ENCODE results near the gene REEP6. TPM values are rescaled to one million over a fixed set of nuclear protein-coding genes. Genes with fewer than 3 reads are reported as not detected.

REEP6 gene
- total RNA-seq, result 1 to 10 TPM; 2.0 to 2.3 TPM

DNA sequence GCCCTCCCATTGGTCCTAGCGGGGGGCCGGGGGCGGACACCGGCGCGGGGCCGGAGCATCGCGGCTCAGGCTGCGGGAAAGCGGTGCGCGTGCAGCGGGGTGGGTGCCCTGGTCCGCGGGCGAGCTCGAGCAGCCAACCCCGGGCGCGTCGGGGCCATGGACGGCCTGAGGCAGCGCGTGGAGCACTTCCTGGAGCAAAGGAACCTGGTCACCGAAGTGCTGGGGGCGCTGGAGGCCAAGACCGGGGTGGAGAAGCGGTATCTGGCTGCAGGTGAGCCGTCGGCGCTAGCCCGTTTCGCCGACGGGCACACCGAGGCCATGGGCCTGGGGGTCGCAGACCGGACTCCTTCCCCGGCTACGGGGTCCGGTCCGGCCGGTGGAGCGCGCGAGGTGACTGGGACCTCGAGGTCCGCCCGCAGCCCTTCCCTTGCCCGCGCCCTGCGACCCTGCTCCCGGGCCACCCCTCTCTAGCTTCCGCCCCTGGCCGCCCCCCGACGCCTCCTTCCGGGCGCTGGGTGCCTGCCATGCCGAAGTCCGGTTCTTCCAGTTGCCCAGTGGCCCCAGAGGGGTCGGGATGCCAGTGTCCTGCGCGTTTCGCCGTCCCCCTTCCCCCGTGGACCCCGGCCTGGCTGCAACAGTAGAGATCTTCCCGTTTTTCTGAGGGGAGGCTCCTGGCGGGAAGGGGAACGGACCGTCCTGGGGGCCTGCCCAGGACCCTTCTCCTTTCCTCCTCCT, at the start of gene REEP6:
TSS of gene REEP6 (plus strand) at position 68 of the 735 bp plus-strand sequence. CDS start at position 157, 89 bp downstream.
- POLR2A ChIA-PET, result interaction anchor here (0.7 to 1.0 kb wide), 2 partner anchors 212 to 464 kb away, joined by 4 to 7 read pairs; no protein-coding TSS in a partner anchor
- CTCF ChIA-PET, result interaction anchor here (0.6 to 1.3 kb wide), 3 partner anchors 55 to 1136 kb away, joined by 3 to 5 read pairs (median 3); no protein-coding TSS in a partner anchor

DNA sequence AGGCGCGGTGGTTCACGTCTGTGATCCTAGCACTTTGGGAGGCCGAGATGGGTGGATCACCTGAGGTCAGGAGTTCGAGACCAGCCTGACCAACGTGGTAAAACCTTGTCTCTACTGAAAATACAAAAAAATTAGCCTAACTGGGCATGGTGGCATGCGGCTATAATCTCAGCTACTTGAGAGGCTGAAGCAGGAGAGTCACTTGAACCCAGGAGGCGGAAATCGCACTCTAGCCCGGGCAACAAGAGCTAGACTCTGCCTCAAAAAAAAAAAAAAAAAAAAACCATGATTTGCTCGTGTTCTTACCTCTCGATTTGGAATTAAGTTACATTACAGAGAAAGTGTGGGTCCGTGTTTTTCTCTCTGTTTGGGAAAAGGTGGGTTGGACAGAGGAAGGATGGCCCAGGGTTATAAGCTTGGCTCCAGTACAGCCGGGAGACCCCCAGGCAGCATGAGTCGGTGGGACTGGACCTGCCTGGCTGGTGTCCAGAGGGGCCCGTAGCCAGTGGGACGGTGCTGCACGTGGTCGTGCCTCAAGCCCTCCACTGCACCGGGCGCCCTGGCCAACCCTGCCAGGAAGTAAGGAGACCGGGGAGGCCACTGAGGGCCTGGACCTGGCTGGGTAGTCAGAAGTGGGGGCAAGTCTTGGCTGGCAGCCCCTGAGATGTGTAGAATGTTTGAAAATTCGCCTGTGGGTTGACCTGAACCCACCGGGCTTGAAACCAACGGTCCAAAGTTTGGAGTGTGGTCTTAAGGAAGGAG, 49.1 kb upstream of the REEP6 start:
- POLR2A ChIA-PET, result interaction anchor here (0.6 to 0.7 kb wide), 2 partner anchors 14 to 24 kb away, joined by 3 to 7 read pairs; no protein-coding TSS in a partner anchor
- CTCF ChIA-PET, result interaction anchor here (0.6 to 1.1 kb wide), 4 partner anchors 27 to 419 kb away, joined by 3 to 4 read pairs (median 3); no protein-coding TSS in a partner anchor

DNA sequence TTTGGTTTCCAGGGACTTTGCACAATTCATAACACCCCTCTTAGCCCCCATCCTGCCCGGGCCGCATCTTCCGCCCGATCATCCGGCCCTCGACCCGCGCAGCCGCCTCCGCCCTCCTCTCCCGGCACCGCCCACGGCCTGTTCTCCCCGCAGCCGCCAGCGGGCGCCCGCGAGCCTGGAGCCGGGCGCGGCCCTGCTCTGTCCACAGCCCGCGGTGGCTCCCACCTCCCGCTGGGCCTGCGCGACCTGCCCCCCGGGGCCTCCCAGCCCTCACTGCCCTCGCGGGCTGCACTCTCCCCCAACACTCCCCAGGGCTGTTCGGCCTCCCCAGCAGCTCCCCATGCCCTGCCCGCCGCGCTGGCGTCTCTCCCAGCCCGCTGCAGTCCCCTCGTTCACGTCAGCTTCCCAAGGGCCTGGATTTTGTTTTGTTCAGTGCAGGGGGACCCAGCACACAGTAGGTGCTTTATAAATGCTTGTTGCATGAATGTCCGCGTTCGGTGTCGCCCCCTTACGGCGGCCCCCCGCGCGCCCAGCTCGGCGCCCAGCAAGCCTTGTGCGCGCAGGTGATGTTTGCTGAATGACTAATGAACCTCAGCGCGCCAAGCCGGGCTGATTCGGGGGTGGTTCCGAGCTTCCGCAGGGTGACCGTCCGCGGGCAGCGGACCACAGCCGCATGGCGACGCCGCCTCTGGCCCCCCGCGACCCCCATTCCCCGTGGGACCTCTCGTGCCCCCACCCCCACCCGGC, 45.6 kb upstream of the REEP6 start:
- ChIA-PET POLR2A (no interaction called here), CTCF (interaction anchor here (0.6 to 2.2 kb wide), 15 partner anchors 10 to 201 kb away, joined by 3 to 9 read pairs (median 3); partner anchors contain the start of gene C19orf25)

DNA sequence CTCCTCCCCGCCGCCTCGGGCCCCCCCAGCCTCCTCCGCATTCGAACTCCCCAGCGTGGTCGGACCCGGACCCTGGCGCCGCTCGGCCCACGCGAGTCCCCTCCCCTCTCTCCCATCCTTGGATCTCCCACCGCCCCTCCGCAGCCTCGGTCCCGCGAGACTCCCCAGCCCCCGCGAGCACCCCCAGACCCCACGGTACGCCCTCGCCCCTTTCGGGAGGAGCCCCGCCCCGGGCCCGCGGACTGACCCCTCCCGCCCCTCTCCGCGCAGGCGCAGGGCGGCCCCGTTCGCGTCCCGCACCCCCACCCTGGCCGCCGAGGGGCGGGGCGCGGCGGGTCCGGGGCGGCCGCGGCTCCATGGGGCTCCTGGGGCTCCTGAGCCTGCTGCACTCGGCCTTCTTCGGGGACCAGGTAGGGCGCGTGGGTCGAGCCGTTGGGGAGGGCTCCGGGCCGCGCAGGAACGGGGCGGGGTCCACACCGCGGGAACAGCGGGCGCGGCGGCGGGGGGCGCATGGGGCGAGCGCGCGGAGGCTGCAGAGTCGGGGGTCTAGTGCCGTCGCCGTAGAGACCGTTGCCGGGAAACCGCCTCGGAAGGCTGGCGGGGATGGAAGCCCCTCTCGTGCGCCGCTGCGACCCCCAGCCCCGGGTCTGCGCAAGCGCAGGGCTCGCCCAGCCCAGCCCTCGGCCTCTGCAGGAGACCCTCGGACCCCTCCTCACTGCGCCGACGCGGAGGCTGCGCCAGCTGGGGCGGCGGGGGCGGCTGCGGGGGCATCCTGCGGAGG, 44.9 kb upstream of the REEP6 start:
- POLR2A ChIA-PET, result interaction anchor here (0.5 kb wide), 1 partner anchor 16 kb away, joined by 3 read pairs; no protein-coding TSS in a partner anchor
- CTCF ChIA-PET, result interaction anchor here (0.9 to 2.2 kb wide), 8 partner anchors 9 to 202 kb away, joined by 3 to 9 read pairs (median 3); no protein-coding TSS in a partner anchor

DNA sequence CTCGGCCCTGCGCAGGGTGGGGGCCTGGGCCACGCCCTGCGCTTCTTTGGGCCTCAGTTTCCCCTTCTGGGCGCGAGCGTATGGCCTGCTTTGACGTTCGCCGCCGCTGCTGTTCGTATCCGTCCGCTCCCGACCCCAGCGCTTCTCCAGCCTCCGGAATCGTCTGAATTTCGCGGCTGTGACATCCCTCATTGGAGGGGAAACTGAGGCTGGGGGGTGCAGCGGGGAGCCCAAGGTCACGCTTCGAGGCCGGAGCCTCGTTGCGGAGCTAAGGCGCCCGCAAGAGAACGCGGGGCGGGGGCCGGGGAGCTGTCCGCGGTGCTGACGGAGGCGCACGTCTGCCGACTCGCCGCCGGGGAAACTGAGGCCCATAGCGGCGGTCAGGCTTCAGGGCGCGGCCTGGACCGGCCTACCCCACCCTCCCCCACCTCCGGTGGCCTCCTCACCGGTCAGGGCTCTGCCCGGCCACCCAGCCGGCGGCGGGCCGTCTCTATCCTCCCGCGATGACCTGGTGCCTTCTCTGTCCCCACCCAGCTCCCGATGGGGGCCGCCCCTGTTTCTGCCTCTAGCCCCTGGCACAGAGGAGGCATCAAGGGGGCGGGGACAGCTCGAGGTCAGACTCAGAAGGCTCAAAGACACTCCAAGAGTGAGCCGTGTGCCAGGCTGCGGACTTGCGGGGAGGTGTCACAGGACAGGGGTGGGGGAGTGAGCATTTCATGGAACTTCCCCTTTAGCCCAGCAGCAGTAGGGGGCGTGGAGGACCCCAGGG, 44.1 kb upstream of the REEP6 start:
- CTCF ChIA-PET, result interaction anchor here (1.0 kb wide), 1 partner anchor 11 kb away, joined by 3 read pairs; no protein-coding TSS in a partner anchor

DNA sequence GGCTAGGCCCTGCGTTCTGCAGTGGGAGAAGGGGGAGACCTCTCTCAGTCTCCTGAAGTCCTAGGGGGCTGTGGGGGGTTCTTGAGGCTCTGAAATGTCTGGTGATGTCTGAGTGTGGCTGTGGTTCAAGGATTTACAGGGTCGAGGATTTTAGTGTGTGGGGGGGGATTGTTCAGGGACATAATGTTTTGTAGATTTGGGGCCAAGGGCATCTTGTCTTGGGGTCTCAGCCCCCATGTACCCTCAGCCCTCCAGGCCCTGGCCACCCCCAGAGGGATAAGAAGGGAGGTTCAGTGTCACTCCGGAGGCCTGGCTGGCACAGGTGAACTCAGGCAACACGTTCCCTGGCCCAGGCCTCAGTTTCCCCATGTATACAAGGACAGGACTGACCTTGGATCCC, 43.5 kb upstream of the REEP6 start:
- ChIA-PET POLR2A (no interaction called here), CTCF (interaction anchor here (0.6 to 0.9 kb wide), 2 partner anchors 22 to 24 kb away, joined by 3 to 5 read pairs; no protein-coding TSS in a partner anchor)

More for the DNA sequence above, 44.1 kb upstream of the REEP6 start:
- POLR2A ChIA-PET, result interaction anchor here (0.5 kb wide), 1 partner anchor 15 kb away, joined by 3 read pairs; no protein-coding TSS in a partner anchor

DNA sequence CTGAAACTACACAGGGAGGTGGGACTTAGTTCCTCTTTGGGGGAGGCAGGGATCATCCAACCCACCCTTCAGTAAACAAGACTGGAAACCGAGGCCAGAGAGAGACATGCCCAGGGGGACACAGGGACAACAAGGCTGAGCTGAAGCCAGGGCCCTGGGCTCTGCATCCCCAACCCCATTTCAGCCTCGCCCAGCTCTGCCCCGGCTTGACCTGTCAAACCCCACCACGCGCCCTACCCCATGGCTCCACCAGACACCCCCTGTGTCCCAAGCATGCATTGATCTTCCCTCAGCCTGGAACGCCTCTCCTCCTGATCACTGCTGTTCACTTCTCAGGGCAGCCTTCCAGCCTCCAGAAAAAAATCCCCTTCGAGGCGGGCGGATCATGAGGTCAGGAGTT, 43.0 kb upstream of the REEP6 start:
- CTCF ChIA-PET, result interaction anchor here (0.6 to 0.9 kb wide), 3 partner anchors 22 to 69 kb away, joined by 3 to 5 read pairs (median 3); no protein-coding TSS in a partner anchor

DNA sequence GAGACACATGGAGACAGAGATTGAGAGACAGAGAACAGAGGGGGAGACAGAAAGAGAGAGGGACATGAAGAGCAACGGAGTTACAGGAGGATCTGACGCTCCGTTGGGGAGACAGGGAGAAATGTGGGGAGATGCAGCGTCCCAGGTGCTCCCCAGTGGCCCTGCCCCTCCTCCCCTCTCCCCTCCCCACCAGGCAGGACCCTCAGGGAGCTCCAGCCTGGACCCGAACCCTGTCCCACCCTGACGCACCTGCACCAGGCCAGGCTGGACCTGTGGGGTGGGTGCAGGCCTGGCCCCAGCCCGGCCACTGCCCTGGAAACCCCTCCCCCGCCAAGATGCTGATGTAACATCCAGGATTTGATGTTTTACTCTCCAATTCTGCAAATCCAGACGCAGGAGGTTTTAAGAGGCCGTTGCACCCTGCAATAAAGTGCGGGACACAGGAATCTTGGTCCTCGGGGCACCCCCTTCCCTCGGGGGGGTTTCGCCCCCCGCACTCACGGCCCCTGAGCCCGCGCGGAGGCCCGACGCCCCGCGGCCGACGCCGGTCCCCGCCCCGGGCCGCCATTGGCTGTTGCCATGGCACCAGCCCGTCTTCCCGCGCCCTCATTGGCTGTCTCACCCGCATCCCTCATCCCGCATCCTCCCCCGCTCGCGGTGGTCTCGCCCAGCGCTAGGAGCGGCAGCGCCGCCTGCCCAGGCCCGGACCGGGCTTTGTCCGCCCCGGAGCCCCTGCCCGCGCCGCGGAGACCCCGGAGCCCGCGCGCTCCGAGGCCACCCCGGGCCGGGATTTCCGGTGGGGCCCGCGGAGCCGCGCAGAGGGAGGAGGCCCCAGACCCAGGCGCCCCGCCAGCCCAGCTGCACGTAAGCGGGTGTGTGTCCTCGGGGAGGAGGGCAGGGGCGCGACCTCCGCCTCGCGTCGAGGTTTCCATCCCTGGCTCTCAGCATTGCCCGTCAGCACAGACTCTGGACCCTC, 41.2 kb upstream of the REEP6 start, which contains the start of gene APC2:
TSS of gene APC2 (plus strand) at position 655 of the 976 bp plus-strand sequence. CDS start 2,881 bp downstream, outside the sequence.
- ChIA-PET CTCF (no interaction called here), POLR2A (interaction anchor here (1.5 kb wide), 1 partner anchor 19 kb away, joined by 3 read pairs; no protein-coding TSS in a partner anchor)

More for the DNA sequence above, 43.0 kb upstream of the REEP6 start:
- POLR2A ChIA-PET, result no interaction called here

DNA sequence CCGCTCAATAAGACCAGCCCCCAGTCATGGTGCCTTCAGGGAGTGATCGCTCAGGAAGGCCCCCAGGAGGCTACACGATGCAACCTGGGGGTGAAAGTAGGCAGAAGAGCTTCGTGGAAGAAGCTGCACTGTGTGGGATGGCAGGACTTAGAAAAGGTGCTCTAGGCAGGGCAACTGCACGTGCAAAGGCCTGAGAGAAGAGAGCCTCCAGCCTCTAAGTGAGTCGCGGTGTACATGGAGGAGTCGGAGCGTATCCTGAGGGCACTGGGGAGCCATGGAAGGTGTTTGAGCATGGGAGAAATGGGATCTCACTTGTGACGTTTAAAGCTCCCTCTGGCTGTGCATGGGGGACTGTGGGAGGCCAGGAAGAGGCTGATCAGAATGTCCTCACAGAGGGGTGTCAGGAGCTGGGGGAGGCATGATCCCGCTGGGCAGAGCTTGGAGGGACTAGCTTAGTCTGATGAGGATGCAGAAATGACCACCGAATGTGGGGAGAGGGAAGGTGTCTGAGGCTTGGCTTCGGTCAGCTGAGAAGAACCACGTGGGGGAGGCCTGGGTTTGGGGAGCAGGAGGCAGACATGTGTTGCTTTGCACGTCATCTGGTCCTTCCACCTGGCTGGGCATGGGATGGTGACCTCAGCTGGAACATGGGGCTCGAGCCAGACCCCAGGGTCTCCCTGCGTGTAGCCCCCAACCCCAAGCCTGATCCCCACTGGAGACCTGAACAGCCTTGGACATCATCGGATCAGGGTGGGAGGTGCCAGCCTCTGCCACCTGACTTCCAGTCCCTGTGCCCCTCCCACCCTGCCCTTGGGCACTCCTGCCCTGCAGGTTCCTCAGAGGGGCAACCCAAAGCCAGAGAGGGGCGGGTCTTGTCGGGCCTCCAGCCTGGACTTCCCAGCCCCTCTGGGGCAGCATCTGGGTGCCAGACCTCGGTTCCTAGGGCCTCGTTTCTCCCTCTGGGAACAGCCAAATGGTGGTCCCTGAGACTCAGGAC, 39.9 kb upstream of the REEP6 start:
- CTCF ChIA-PET, result no interaction called here
- POLR2A ChIA-PET, result no interaction called here

DNA sequence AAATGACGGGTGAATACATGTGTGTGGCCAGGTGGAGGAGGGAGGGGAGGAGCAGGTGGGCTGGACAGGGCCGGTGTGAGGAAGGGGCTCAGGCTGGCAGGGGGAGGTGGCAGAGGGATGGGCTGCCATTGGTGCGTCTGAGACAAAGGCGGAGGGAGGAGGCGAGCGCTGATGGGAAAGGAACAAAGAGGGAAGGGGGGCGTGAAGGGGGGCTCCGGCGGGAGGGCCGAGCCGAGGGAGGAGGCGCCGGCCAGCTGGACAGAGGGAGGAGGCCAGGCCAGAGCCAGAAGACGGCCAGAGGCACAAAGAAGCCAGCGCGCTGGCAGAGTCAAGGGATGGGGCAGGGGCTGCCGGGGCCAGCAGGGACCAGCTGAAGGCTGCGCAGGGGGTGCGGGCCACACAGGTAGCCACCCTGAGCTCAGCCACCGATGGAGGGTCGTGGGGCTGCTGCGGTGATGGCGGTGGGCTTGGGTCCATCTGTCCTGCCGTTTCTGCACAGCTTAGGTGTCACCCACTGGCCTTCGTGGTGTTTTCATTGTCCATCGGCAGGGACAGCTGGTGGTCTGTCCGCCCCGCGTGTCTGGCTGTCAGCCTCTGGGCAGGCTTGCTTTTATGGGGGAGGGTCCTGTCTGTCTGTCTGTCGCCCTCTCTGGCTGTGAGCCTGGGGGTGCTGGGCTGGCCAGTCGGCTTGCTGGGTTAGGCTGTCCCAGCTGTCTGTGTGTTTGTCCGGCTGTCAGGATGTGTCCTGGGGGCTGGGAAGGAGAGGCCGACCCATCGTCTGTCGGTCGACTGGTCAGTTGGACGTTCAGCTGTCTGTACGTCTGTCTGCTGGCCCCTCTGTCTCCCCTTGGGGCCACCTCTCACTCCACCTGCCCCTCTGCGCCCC, 38.8 kb upstream of the REEP6 start:
- ChIA-PET POLR2A (no interaction called here), CTCF (no interaction called here)

DNA sequence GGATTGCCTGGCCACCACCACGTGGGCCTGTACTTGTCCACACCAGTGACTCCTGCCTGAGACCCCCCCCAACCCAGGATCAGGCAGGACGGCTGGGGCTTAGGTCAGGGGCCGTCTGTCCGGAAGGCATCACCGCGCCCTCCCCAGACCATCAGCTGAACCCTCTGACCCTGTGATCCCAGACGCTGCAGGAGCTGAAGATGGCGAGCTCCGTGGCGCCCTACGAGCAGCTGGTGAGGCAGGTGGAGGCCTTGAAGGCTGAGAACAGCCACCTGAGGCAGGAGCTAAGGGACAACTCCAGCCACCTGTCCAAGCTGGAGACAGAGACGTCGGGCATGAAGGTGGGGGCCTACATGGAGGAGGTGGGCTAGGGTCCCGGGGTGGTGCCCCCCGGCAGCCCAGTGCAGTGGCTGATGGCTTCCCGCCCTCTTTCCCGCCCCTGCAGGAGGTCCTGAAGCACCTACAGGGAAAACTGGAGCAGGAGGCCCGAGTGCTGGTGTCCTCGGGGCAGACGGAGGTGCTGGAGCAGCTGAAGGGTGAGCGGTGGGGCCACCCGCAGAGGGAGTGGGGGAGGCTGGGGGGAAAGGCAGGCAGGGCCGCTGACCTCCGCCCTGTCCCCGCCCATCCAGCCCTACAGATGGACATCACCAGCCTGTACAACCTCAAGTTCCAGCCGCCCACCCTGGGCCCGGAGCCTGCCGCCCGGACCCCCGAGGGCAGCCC, 38.0 kb upstream of the REEP6 start:
- POLR2A ChIA-PET, result no interaction called here
- CTCF ChIA-PET, result interaction anchor here (0.5 to 0.6 kb wide), 2 partner anchors 9 to 383 kb away, joined by 3 read pairs; no protein-coding TSS in a partner anchor

DNA sequence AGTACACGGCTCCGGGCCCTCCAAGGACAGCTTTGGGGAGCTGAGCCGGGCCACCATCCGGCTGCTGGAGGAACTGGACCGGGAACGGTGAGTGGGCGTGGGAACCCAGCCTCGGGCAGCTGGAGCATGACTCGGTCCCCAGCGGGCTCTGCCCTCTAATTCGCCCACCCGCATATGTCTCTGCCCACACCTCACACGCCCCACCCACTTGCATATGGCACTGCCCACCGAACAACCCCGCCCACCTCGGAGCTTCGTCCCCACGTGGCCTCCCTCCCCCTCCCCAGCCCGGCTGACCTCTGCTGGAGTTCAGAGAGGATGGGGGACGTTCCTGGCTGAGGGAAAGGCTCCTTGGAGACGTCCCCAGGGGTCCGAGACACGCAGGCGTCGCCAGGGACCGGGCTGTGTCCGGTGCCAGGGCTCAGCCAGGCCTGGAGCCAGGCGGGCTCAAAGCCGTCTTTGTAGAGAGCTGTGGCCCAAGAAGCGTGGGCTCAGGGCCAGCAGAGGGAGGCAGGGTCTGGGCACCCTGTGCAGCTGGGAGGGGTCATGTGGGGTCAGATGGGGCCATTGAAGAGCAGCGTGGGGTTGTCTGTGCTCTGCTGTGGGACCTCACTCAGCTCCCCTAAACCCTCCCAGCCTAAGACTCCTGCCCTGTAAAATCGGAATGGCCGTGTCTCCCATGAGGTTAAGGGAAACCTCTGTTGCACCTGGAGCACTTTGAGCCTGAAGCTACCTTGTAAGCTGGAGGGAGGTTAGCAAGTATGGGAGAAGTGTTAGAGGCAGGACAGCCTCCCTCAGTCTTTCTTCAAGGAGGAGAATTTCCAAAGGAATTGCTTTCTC, 37.2 kb upstream of the REEP6 start:
- POLR2A ChIA-PET, result interaction anchor here (0.8 kb wide), 1 partner anchor 9 kb away, joined by 8 read pairs; no protein-coding TSS in a partner anchor
- CTCF ChIA-PET, result interaction anchor here (0.6 to 2.7 kb wide), 3 partner anchors 9 to 23 kb away, joined by 3 to 8 read pairs (median 3); no protein-coding TSS in a partner anchor

All from activated CD8-positive, alpha-beta memory T cell treated with anti-CD3 and anti-CD28 coated beads for 36 hours (primary cell).